Keratinocyte (primary cell): Measurements from ENCODE around the gene AKNA.

Experiments used
- CTCF ChIP-seq, 3 experiments: IDR thresholded peaks in 1 of 3; conservative IDR thresholded peaks in 1 of 3; optimal IDR thresholded peaks in 1 of 3; 2 replicates in 2 of 3; 3 replicates in 1 of 3; pipeline versions ENCODE3 to v1.5.1; 2011; ENCODE audit warnings: low read length in 3 of 3, mild to moderate bottlenecking in 3 of 3, moderate library complexity in 2 of 3, control low read depth in 1 of 3, inconsistent platforms in 1 of 3; ENCODE audit not compliant: insufficient read depth in 2 of 3; ENCODE audit errors: extremely low read depth in 1 of 3
- EZH2 ChIP-seq: IDR thresholded peaks from one replicate; pipeline ENCODE4 v1.6.1; 2012; ENCODE audit warnings: inconsistent platforms, mild to moderate bottlenecking, low read length, moderate library complexity

- TF ChIP-seq CTCF (optimal IDR thresholded peaks at IDR 0.05 in 1 of 3, IDR thresholded peaks at IDR 0.05 in 1 of 3, conservative IDR thresholded peaks at IDR 0.05 in 1 of 3; ENCODE audit: extremely low read depth in 1 of 3, insufficient read depth in 2 of 3, low read length in 3 of 3) (no peak), EZH2 (no peak)
Measured at GRCh38 chr9:114382699-114383520, 4.9 kb downstream of the AKNA start.
